H7 (cell line): Measurements from ENCODE around the gene CCDC116. TPM values are rescaled to one million over a fixed set of nuclear protein-coding genes. Genes with fewer than 3 reads are reported as not detected.

Experiments used
- DNase-seq: peaks from one replicate; pipeline ENCODE4 v3.0.0; 2012
- H3K27me3 ChIP-seq: 2 replicates; pipeline ENCODE4 v1.6.0; 2011; ENCODE audit warnings: mild to moderate bottlenecking, low read length; ENCODE audit not compliant: control insufficient read depth, insufficient read depth
- H3K36me3 ChIP-seq: replicated peaks from 2 replicates; pipeline ENCODE4 v1.5.1; 2011; ENCODE audit warnings: low read length; ENCODE audit not compliant: control insufficient read depth, insufficient read depth
- H3K4me3 ChIP-seq: 2 replicates; pipeline ENCODE4 v1.5.1; 2011; ENCODE audit warnings: low read depth, mild to moderate bottlenecking, control low read depth, low read length, moderate library complexity; ENCODE audit not compliant: insufficient read depth
- total RNA-seq: library from RNA; depleted of rRNA; stranded (reverse); fragments of >200 nt; shearing (Covaris generic); gene quantifications from 2 replicates; pipeline ENCODE4 v1.2.3, GENCODE V29; 2014

CCDC116 gene
- total RNA-seq, 1 experiment from 2014 or later: 0.55 TPM

GRCh38 chr22:21646608-21647590, 14.3 kb downstream of the CCDC116 start:
- peak; percentile 88 for DNase-seq
- peaks cover 4% of the 10 kb centered on the region for H3K36me3 ChIP-seq
- H3K4me3 ChIP-seq: no peak overlapping the region
- H3K27me3 ChIP-seq: peaks cover 6% of the 10 kb centered on the region; the same call in 1 of the 2 replicates

GRCh38 chr22:21650280-21650679, 17.7 kb downstream of the CCDC116 start:
- no peaks in the 10 kb centered on the region for H3K27me3 ChIP-seq
- DNase-seq: no peak
- peaks cover 8% of the 10 kb centered on the region for H3K36me3 ChIP-seq
- no peak overlapping the region for H3K4me3 ChIP-seq

GRCh38 chr22:21650823-21651520, 18.4 kb downstream of the CCDC116 start:
- H3K27me3 ChIP-seq: no peaks in the 10 kb centered on the region
- H3K36me3 ChIP-seq: peaks cover 8% of the 10 kb centered on the region
- H3K4me3 ChIP-seq: peak overlapping the region; percentile 83
- no peak for DNase-seq

GRCh38 chr22:21651521-21652009, 19.0 kb downstream of the CCDC116 start:
- Histone ChIP-seq H3K27me3 (no peaks in the 10 kb centered on the region), H3K4me3 (peak overlapping the region; percentile 83), H3K36me3 (peaks cover 8% of the 10 kb centered on the region)
- DNase-seq: peak; percentile 83

GRCh38 chr22:21652010-21652546, 19.5 kb downstream of the CCDC116 start:
- Histone ChIP-seq H3K4me3 (peak overlapping the region; percentile 83), H3K27me3 (no peaks in the 10 kb centered on the region), H3K36me3 (peaks cover 8% of the 10 kb centered on the region)
- DNase-seq: peak; percentile 97

- peak overlapping the region; percentile 83 for H3K4me3 ChIP-seq
- H3K36me3 ChIP-seq: peaks cover 8% of the 10 kb centered on the region
- peak; percentile 85 for DNase-seq
- no peaks in the 10 kb centered on the region for H3K27me3 ChIP-seq
Measured at GRCh38 chr22:21652547-21653545, 20.3 kb downstream of the CCDC116 start.

- no peak for DNase-seq
- peaks cover 8% of the 10 kb centered on the region for H3K36me3 ChIP-seq
- H3K27me3 ChIP-seq: peaks cover 9% of the 10 kb centered on the region
- H3K4me3 ChIP-seq: peak overlapping the region; percentile 72
Measured at GRCh38 chr22:21657020-21657359, 24.4 kb downstream of the CCDC116 start.

GRCh38 chr22:21657360-21658032, 24.9 kb downstream of the CCDC116 start:
- DNase-seq: peak; percentile 98
- Histone ChIP-seq H3K36me3 (peaks cover 8% of the 10 kb centered on the region), H3K27me3 (peaks cover 9% of the 10 kb centered on the region), H3K4me3 (peak overlapping the region; percentile 72)

GRCh38 chr22:21659864-21660525, 27.4 kb downstream of the CCDC116 start:
- DNase-seq: no peak
- H3K27me3 ChIP-seq: peaks cover 9% of the 10 kb centered on the region
- no peak overlapping the region for H3K4me3 ChIP-seq
- H3K36me3 ChIP-seq: no peaks in the 10 kb centered on the region

- H3K27me3 ChIP-seq: peaks cover 9% of the 10 kb centered on the region
- H3K4me3 ChIP-seq: no peak overlapping the region
- H3K36me3 ChIP-seq: no peaks in the 10 kb centered on the region
- DNase-seq: no peak
Measured at GRCh38 chr22:21660904-21661303, 28.3 kb downstream of the CCDC116 start.

GRCh38 chr22:21661991-21662390, 29.4 kb downstream of the CCDC116 start:
- Histone ChIP-seq H3K4me3 (no peak overlapping the region), H3K27me3 (peaks cover 9% of the 10 kb centered on the region), H3K36me3 (no peaks in the 10 kb centered on the region)
- DNase-seq: peak; percentile 15

- Histone ChIP-seq H3K27me3 (peaks cover 6% of the 10 kb centered on the region), H3K4me3 (no peak overlapping the region)
- no peak for DNase-seq
Measured at GRCh38 chr22:21663738-21664137, 31.2 kb downstream of the CCDC116 start.

More at GRCh38 chr22:21663738-21664137, 31.2 kb downstream of the CCDC116 start:
- H3K36me3 ChIP-seq: no peaks in the 10 kb centered on the region
